Epithelial cell of esophagus (primary cell): ENCODE results near the gene DDX24.

Experiments
- DNase-seq: peaks from one replicate; pipeline ENCODE4 v3.0.0; 2010; ENCODE audit warnings: low read depth
- H3K4me3 ChIP-seq: 2 replicates; pipeline ENCODE4 v1.5.1; 2011; ENCODE audit warnings: mild to moderate bottlenecking, low read length, control low read depth
- TF ChIP-seq, protein P1 (sequence below): IDR thresholded peaks from 2 replicates; pipeline ENCODE4 v1.5.1; 2011; ENCODE audit warnings: low read depth, mild to moderate bottlenecking, low read length, control low read depth, inconsistent platforms; ENCODE audit not compliant: insufficient read depth; ENCODE audit errors: missing control alignments

Gene DDX24

DNA sequence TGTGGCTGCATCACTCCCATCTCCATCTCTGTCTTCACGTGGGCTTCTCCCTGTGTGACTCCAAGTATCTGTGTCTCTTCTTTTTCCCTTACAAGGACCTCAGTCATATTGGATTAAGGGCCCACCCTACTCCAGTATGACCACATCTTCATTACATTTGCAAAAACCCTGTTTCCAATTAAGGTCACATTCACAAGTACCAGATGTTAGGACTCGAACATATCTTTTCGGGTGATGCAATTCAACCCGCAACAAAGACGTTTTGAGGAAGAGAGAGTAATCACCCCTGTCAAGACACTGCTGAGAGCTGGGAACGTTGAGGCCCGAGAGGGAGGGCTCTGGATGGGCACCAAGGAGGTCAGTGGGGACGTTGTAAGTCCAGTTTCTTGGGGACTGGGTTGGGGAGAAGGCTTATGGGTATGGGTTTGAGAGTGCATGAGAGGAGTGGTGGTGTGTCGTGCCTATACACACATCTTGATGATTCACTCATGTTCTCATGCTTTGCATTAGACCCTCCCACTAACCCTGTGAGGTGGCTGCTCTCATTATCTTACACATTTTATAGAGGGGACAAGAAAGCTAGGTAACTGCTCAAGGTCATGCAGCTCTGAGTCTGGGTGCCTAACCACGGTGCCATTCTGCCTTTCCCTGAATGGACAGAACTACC is 17.5 kb upstream of the DDX24 start:
- DNase-seq: no peak
- H3K4me3 ChIP-seq: no peak overlapping the region
- TF ChIP-seq, protein P1, sequence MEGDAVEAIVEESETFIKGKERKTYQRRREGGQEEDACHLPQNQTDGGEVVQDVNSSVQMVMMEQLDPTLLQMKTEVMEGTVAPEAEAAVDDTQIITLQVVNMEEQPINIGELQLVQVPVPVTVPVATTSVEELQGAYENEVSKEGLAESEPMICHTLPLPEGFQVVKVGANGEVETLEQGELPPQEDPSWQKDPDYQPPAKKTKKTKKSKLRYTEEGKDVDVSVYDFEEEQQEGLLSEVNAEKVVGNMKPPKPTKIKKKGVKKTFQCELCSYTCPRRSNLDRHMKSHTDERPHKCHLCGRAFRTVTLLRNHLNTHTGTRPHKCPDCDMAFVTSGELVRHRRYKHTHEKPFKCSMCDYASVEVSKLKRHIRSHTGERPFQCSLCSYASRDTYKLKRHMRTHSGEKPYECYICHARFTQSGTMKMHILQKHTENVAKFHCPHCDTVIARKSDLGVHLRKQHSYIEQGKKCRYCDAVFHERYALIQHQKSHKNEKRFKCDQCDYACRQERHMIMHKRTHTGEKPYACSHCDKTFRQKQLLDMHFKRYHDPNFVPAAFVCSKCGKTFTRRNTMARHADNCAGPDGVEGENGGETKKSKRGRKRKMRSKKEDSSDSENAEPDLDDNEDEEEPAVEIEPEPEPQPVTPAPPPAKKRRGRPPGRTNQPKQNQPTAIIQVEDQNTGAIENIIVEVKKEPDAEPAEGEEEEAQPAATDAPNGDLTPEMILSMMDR: no peak

DNA sequence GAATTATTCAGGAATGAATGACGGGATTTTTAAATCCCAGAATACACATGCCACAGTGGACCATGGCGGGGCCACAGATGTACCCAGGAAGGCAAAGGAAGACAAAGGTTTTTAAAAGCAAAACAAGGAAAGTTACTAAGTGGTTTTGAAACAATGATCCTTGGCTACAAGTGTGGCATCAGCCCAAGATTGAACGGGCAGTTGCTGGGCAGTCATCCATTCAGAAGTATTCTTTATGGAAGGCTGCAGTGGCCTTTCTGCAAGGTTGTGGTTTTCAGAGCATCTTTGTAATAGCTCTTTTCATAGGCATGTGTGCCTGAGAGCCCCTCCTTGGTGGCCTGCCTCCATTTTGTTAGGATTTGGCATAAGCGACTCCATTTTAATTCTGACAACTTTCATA is 16.1 kb upstream of the DDX24 start:
- DNase-seq: no peak
- no peak overlapping the region for H3K4me3 ChIP-seq
- TF ChIP-seq, protein P1: no peak

GRCh38 chr14:94093418-94093817 is 12.4 kb upstream of the DDX24 start:
- DNase-seq: no peak
- H3K4me3 ChIP-seq: no peak overlapping the region
- TF ChIP-seq, protein P1: no peak

GRCh38 chr14:94089479-94089878 is 8.5 kb upstream of the DDX24 start:
- H3K4me3 ChIP-seq: no peak overlapping the region
- TF ChIP-seq, protein P1: no peak
- DNase-seq: peak; percentile 59

- peak; percentile 34 for DNase-seq
- no peak overlapping the region for H3K4me3 ChIP-seq
- TF ChIP-seq, protein P1: no peak
These were observed 7.5 kb upstream of the DDX24 start for GRCh38 chr14:94088516-94088915.

GRCh38 chr14:94087891-94088290 is 6.9 kb upstream of the DDX24 start:
- TF ChIP-seq, protein P1: no peak
- no peak overlapping the region for H3K4me3 ChIP-seq
- DNase-seq: no peak

DNA sequence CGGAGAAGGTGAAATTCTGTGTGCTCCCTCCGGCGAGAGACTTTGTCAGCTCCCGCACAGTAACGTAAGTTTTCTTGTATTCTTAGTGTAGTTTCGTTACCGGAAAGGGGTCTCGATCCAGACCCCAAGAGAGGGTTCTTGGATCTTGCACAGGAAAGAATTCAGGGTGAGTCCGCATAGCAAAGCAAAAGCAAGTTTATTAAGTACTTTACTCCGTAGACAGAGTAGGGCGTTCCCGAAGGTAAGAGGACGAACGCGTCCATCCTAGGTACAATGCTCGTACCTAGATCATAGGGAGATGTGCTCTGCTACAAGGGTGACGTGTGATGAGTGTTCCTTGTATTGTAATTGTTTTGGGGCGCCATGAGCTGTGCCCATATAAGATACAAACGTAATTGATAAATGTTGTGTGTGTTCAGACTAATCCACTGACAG is 401 bp upstream of the DDX24 start:
- DNase-seq: peak; percentile 54
- peak overlapping the region; percentile 85 for H3K4me3 ChIP-seq
- TF ChIP-seq, protein P1: no peak
